PC-9 (cell line): Measurements from ENCODE around the gene TMEM121B. TPM values are rescaled to one million over a fixed set of nuclear protein-coding genes. Genes with fewer than 3 reads are reported as not detected.

Experiments used
- BruUV-seq: library from RNA; stranded (reverse); fragments of 400-500 nt; replicated peaks from 2 replicates; lab custom pipeline; 2021; lab: Mats Ljungman, UMichigan
- CTCF ChIA-PET: fragments of 300-600 bp; sonication (Branson Sonifier 250); formaldehyde crosslinking; loops from one replicate; lab custom pipeline; 2022; ENCODE audit warnings: antibody characterized with exemption; lab: Charles Lee
- POLR2A ChIA-PET: fragments of 300-600 bp; sonication (Branson Sonifier 250); formaldehyde crosslinking; loops from one replicate; lab custom pipeline; 2022; ENCODE audit warnings: antibody characterized with exemption; ENCODE audit not compliant: unreplicated experiment; lab: Charles Lee
- DNase-seq, 2 experiments: peaks; one replicate each; pipeline versions ENCODE4 v3.0.0 to v3.0.0-alpha.2; 2015 to 2022; ENCODE audit warnings: mixed read lengths in 1 of 2
- H2AFZ ChIP-seq: fragments of 200-600 bp; sonication (generic); 2 replicates; pipeline ENCODE4 v1.8.1; 2017; ENCODE audit warnings: antibody characterized with exemption
- H3F3A ChIP-seq: fragments of 200-600 bp; sonication (generic); 2 replicates; pipeline ENCODE4 v1.8.1; 2017; ENCODE audit warnings: antibody characterized with exemption, mild to moderate bottlenecking, low read depth; ENCODE audit not compliant: insufficient read depth
- H3K27ac ChIP-seq: fragments of 200-600 bp; sonication (generic); 2 replicates; pipeline ENCODE4 v1.6.1; 2016; ENCODE audit warnings: mixed run types
- H3K27me3 ChIP-seq: fragments of 200-600 bp; sonication (generic); 2 replicates; pipeline ENCODE4 v1.6.1; 2016; ENCODE audit warnings: low read depth, mixed run types; ENCODE audit not compliant: insufficient read depth
- H3K36me3 ChIP-seq: fragments of 200-600 bp; sonication (generic); 2 replicates; pipeline ENCODE4 v1.6.1; 2016; ENCODE audit warnings: low read depth, mixed run types
- H3K4me1 ChIP-seq: fragments of 200-600 bp; sonication (generic); replicated peaks from 2 replicates; pipeline ENCODE4 v1.6.1; 2016; ENCODE audit warnings: mixed run types; ENCODE audit not compliant: insufficient read depth
- H3K4me2 ChIP-seq: fragments of 200-600 bp; sonication (generic); 2 replicates; pipeline ENCODE4 v1.6.1; 2017; ENCODE audit warnings: mixed run types
- H3K4me3 ChIP-seq: fragments of 200-600 bp; sonication (generic); 2 replicates; pipeline ENCODE4 v1.6.1; 2016; ENCODE audit warnings: mixed run types
- H3K79me2 ChIP-seq: fragments of 200-600 bp; sonication (generic); 2 replicates; pipeline ENCODE4 v1.6.1; 2017; ENCODE audit warnings: low read depth, mixed run types
- H3K9me2 ChIP-seq: fragments of 200-600 bp; sonication (generic); 2 replicates; pipeline ENCODE4 v1.8.1; 2017; ENCODE audit warnings: mild to moderate bottlenecking; ENCODE audit not compliant: insufficient read depth
- H3K9me3 ChIP-seq: fragments of 200-600 bp; sonication (generic); 2 replicates; pipeline ENCODE4 v1.8.1; 2016; ENCODE audit warnings: low read depth; ENCODE audit not compliant: insufficient read depth
- H4K20me1 ChIP-seq: fragments of 200-600 bp; sonication (generic); 2 replicates; pipeline ENCODE4 v1.8.1; 2017; ENCODE audit not compliant: insufficient read depth
- CTCF ChIP-seq: fragments of 200-600 bp; sonication (generic); conservative IDR thresholded peaks from 2 replicates; pipeline ENCODE4 v1.6.1; 2017; ENCODE audit warnings: mixed run types, antibody characterized with exemption, mild to moderate bottlenecking, moderate library complexity
- EZH2 ChIP-seq: fragments of 200-600 bp; sonication (generic); IDR thresholded peaks from 2 replicates; pipeline ENCODE4 v1.8.0; 2017; ENCODE audit warnings: antibody characterized with exemption, low read depth
- intact Hi-C: fragments of 100-400 bp; cut with micrococcal nuclease; formaldehyde crosslinking; loops from one replicate; pipeline ENCODE4 v1.10.0; 2022; ENCODE audit not compliant: unreplicated experiment
- total RNA-seq: library from RNA; stranded (reverse); gene quantifications from 2 replicates; pipeline ENCODE4 v1.2.3, GENCODE V29; 2021

TMEM121B gene
- total RNA-seq, 1 experiment from 2014 or later: not detected

GRCh38 chr22:17097701-17098100 is 23.5 kb downstream of the TMEM121B start:
- intact Hi-C loops: no loop called here
- no peak for TF ChIP-seq CTCF
- no peaks in the 10 kb centered on the region for H3K36me3 ChIP-seq

GRCh38 chr22:17097062-17097461 is 24.1 kb downstream of the TMEM121B start:
- ChIA-PET CTCF (no interaction called here), POLR2A (no interaction called here)
- Histone ChIP-seq H3K9me3 (no peaks in the 10 kb centered on the region), H4K20me1 (no peaks in the 10 kb centered on the region), H3K4me3 (no peak overlapping the region), H3F3A (no peaks in the 10 kb centered on the region), H3K27me3 (no peaks in the 10 kb centered on the region), H3K4me2 (no peak overlapping the region), H3K79me2 (no peaks in the 10 kb centered on the region), H3K27ac (no peak overlapping the region), H3K36me3 (no peaks in the 10 kb centered on the region), H2AFZ (no peak overlapping the region), H3K4me1 (no peaks in the 10 kb centered on the region), H3K9me2 (no peaks in the 10 kb centered on the region)
- no peak for DNase-seq
- no TSS peak for BruUV-seq
- TF ChIP-seq EZH2 (no peak), CTCF (no peak)
- intact Hi-C loops: no loop called here

More at GRCh38 chr22:17097701-17098100, 23.5 kb downstream of the TMEM121B start:
- Histone ChIP-seq H3K4me1 (no peaks in the 10 kb centered on the region), H3K9me3 (no peaks in the 10 kb centered on the region), H4K20me1 (no peaks in the 10 kb centered on the region), H3K79me2 (no peaks in the 10 kb centered on the region), H3K4me3 (no peak overlapping the region), H2AFZ (no peak overlapping the region), H3K27ac (no peak overlapping the region), H3K9me2 (no peaks in the 10 kb centered on the region), H3K4me2 (no peak overlapping the region), H3F3A (no peaks in the 10 kb centered on the region), H3K27me3 (no peaks in the 10 kb centered on the region)
- no peak for DNase-seq
- BruUV-seq: no TSS peak
- ChIA-PET POLR2A (no interaction called here), CTCF (no interaction called here)

GRCh38 chr22:17096071-17096470 is 25.1 kb downstream of the TMEM121B start:
- intact Hi-C loops: no loop called here
- Histone ChIP-seq H3K9me2 (no peaks in the 10 kb centered on the region), H3K4me1 (no peaks in the 10 kb centered on the region), H4K20me1 (no peaks in the 10 kb centered on the region; the same call in 1 of the 2 replicates), H3F3A (no peaks in the 10 kb centered on the region), H3K4me2 (no peak overlapping the region), H3K27me3 (no peaks in the 10 kb centered on the region), H3K4me3 (no peak overlapping the region), H3K9me3 (no peaks in the 10 kb centered on the region), H3K79me2 (no peaks in the 10 kb centered on the region), H2AFZ (no peak overlapping the region), H3K36me3 (no peaks in the 10 kb centered on the region), H3K27ac (no peak overlapping the region)
- POLR2A ChIA-PET: no interaction called here
- TF ChIP-seq EZH2: no peak
- no peak for TF ChIP-seq CTCF
- no TSS peak for BruUV-seq
- no peak for DNase-seq
- CTCF ChIA-PET: no interaction called here
